GM19397 (cell line): ENCODE measurements around the gene TEX9.
A peak's percentile ranks its signal among the peaks of the same experiment; 100 is the strongest.
"Not testable (repeated sequence)": the region's sequence is repeated elsewhere in the genome, so short reads cannot be mapped to it uniquely, and the experiment has no call there.

Source experiments
- ATAC-seq: cut with Tn5 transposase; IDR thresholded peaks from one replicate; pipeline ENCODE4 v1.9.1; 2021; ENCODE audit warnings: mild to moderate bottlenecking, moderate library complexity; ENCODE audit not compliant: unreplicated experiment

The TEX9 gene

DNA sequence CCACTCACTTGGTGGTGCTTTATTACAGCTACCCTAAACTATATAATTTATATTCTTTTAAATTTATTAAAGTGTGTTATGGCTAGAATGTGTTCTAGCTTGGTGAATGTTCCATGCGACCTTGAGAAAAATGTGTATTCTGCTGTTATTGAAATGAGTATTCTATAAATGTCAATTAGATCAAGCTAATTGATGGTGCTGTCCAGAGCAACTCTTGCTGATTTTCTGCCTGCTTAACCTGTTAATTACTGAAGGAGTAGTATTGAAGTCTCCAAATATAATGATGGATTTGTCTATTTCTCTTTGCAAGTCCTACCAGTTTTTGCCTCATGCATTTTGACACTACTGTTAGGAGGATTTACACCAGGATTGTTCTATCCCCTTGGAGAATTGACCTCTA is 3.2 kb upstream of the TEX9 start:
- ATAC-seq: no peak

DNA sequence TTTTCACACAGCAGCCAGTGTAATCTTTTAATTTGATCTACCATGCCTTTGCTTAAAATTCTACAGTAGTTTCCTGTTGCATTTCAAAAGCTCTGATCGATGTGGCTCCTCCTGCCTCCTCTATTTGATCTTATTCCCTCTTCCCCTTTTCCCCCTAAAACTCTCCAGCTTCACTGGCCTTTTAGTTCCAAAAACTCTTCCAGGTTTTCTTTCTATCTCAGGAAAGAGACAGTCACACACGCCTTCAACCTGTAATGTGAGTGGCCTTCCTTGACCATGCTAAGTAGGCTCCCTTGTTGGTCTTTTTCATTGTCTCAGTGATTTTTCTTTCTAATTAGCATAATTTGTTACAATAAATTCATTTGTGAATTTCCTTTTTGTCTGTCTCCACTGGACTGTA is 985 bp downstream of the TEX9 start:
- ATAC-seq: no peak

DNA sequence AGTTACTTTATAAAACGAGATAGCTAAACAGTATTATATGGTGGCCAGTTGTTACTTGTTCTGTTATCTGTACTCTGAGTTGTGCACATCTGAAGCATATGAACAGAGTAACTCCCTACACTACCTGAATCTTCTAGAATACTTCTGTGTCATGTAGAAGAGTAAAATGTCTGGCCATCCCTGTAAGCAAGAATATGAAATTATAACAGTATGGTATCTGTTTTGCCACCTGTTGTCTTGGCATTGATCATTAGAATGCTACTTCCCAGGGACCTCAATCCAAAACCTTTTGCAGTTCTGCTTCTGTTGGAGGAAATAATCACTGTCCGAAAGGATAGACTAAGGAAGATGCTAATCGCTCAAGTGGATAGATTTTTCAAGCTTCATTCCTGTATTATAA is 1.9 kb downstream of the TEX9 start:
- no peak for ATAC-seq

DNA sequence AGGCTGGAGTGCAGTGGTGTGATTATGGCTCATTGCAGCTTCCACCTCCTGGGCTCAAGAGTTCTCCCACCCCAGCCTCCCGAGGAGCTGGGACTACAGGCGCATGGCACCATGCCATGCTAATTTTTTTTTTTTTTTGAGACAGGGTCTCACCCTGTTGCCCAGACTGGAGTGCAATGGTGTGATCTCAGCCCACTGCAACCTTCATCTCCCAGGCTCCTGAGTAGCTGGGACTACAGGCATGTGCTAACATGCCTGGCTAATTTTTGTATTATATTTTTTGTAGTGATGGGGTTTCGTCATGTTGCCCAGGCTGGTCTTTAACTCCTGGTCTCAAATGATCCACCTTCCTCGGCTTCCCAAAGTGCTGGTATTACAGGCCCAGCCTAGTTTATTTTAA is 4.0 kb downstream of the TEX9 start:
- no peak for ATAC-seq

DNA sequence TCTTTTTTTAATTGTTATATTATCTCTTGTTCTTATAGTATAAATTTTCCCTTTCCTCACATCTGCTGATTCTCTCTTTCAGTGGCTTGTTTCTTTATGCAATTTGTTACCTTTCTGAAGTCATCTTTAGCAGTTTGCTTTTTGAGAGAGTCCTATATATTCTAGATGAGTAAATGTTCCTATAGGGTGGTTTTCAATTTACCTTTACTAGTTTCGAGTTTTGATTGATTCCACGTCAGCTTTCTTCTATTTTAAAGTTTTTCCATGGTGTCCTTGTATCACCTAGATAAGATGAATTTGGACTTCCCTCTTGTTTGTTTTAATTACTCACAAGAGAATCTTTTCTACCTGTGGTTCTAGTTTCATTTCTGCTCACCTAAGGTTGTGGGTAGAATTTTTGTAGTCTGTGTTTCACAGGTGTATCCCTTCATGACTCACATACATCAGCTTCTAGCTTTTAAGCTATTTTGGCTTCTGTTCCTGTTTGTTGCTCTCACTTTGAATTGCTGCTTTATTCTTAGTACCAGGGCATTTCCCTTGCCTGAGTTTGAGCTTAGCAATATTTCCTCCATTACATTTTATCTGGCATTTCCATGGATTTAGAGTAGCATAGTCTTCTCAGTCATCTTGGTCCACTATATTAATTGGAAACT is 6.4 kb downstream of the TEX9 start:
- peak; percentile 84 for ATAC-seq

DNA sequence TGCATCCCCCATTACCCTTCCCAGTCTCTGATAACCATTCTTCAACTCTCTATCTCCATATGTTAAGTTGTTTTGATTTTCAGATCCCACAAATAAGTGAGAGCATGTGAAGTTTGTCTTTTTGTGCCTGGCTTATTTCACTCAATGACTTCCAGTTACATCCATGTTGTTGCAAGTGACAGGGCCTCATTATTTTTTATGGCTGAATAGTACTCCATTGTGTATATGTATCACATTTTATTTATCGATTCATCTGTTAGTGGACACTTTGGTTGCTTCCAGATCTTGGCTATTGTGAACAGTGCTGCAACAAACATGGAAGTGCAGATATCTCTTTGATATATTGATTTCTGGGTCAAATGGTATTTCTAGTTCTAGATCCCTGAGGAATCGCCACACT is 9.5 kb downstream of the TEX9 start:
- ATAC-seq: not testable (repeated sequence)

DNA sequence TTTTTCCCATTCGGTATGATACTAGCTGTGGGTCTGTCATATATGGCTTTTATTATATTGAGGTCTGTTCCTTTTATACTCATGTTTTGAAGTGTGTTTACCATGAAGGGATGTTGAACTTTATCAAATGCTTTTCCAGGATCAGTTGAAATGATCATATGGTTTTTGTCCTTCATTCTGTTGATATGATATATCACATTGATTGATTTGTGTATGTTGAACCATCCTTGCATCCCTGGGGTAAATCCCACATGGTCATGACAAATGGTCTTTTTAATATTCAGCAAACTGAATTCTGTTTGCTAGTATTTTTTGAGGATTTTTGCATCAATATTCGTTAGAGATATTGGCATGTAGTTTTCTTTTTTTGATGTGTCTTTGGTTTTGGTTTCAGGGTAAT is 12.6 kb downstream of the TEX9 start:
- ATAC-seq: not testable (repeated sequence)

DNA sequence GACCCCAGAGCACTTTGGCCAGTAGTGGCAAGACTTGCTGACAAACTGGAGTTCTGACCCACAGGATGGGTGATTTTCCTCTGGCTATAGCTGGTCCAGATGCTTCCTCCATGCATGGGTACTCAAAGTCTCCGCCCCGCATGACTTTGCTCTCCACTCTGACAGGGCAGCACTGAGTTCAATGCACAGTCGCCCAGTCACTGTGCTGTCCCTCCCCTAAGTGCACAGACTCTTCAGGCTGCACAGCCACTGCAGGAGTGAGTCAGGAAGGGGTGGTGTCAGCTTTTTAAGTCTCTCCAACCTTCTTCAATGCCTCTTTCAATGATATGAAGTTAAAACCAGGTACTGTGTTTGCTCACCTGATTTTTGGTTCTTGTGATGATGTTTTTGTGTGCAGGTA is 17.8 kb downstream of the TEX9 start:
- ATAC-seq: no peak

DNA sequence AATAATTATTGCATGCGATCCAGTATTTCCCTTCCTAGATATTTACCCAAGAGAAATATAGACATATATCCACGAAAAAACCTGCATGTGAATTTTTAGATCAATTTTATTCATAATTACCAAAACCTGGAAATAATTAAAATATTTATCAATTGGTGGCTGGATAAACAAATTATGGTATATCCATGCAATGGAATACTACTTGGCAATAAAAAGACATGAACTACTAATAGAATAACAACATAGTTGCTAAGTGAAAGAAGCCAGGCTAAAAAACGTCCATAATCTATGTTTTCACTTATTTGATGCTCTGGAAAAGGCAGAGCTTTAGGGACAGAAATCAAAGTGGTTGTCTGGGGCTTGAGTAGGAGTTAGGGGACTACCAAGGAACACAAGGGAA is 20.7 kb downstream of the TEX9 start:
- ATAC-seq: no peak

DNA sequence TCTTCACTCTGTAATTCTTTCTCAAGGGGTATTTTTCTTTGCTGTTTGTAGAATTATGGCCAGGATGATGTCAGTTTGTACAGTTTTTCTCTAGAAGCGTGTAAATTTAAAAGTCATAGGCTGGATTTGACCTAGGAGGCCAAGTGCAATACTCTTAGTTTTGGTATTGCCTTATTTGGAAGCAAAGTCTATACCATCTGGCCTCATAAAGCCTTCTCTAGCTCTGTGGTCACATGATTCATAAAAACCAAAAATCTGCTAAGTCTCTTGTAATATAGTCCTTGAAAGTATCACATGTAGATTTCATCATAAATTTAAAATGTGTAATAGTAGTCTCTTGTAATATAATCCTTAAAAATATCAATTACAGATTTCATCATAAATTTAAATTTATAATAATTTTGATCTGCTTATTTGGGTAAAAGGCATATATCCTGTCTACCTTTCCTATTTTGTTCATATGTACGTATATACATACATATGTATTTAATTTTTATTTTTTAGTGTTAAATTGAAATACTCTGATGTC is 25.6 kb downstream of the TEX9 start:
- ATAC-seq: no peak

DNA sequence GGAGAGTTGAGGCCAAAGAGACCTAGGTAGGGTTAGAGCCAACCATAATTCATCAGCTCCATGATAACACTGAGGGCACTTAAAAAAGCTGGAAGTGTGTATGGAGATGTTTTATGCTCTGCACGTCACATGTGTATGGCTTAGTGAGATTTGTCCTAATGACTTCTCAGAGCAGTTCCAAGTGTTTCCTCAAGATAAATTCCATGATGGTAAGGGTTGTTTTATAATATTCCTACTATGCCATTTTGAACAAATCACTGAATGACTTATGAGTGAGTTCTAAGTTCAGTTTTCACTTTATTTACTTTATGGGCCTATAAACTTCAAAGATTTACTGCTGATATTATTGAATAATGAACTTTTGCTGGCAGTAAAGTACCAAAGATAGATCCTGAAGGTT is 28.1 kb downstream of the TEX9 start:
- ATAC-seq: no peak

DNA sequence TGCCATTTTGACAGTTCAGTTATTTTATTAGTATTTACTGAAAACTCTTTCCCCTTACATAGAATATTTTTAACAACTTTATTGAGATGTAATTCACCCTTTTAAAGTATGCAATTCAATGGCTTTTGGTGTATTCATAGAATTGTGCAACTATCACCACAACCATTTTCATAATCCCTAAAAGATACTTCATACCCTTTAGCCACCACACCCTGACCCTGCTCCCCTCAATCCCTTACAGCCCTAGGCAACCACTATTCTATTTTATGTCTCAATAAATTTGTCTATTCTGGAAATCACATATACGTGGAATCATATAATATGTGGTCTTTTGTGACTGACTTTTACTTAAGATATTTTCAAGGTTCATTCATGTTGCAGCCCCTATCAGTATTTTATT is 29.7 kb downstream of the TEX9 start:
- no peak for ATAC-seq

DNA sequence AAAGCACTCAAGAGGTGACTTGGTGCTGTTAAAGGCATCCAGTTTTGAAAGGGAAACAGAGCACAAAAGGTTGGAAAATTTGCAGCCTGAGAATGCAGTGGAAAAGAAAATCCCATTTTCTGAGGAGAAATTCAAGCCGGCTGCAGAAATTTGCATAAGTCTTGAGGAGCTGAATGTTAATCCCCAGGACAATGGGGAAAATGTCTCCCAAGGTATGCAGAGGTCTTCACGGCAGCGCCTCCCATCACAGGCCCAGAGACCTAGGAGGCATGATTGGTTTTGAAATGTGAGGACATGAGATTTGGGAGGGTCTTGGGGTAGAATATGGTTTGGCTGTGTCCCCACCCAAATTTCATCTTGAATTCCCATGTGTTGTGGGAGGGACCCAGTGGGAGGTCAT is 32.1 kb downstream of the TEX9 start:
- not testable (repeated sequence) for ATAC-seq

DNA sequence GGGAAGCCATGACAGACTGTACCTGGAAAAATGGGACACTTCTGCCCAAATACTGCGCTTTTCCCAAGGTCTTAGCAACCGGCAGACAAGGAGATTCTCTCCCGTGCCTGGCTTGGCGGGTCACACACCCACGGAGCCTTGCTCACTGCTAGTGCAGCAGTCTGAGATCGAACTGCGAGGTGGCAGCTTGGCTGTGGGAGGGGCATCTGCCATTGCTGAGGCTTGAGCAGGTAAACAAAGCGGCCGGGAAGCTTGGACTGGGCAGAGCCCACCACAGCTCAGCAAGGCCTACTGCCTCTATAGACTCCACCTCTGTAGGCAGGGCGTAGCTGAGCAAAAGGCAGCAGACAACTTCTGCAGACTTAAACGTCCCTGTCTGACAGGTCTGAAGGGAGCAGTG is 34.0 kb downstream of the TEX9 start:
- ATAC-seq: not testable (repeated sequence)

DNA sequence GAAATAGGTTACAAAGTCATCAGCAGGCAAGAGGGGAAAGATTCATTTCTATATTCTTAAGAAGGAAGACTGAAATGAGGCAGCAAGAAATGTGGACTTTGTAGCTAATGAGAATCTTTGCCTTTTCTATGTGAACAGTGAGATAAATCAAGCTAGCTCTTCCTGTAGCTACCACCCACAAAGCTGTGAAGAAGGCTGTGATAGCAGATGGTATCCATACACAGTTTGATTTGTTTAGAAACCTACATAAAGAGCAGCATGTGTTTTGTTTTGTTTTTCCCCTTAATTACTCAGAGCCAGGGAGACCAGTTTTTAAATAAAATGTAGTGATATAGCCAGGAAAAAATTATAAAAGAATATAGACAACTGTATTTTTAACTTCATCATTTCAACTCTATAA is 45.5 kb downstream of the TEX9 start:
- no peak for ATAC-seq

DNA sequence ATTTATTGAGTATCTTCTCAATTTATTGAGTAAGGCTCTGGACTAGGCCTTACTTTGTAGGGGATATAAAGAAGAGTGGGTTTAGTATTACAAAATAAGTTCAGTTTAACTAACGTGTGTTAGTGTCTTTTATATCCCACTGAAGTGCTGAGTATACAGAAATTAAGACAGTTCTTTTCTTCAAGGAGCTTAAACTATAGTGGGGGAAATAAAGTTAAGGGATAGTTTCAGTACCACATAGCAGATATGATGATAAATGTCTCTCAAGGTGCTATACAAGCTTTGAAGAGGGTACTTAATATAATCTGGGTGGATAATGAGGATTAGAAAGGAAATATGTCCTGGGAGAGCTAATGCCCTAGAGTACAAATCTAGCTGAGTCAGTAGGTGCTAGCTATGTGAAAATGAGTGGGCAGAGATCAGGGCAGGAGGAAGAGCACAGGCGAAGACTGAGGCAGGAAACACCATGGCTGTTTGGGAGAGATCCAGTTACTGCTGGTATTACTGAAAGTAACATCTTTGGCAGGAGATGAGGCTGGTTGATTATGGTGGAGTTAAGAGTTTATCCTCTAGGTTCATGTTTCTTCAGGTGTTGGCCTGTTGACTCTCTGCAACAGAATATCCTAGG is 46.0 kb downstream of the TEX9 start:
- ATAC-seq: no peak

DNA sequence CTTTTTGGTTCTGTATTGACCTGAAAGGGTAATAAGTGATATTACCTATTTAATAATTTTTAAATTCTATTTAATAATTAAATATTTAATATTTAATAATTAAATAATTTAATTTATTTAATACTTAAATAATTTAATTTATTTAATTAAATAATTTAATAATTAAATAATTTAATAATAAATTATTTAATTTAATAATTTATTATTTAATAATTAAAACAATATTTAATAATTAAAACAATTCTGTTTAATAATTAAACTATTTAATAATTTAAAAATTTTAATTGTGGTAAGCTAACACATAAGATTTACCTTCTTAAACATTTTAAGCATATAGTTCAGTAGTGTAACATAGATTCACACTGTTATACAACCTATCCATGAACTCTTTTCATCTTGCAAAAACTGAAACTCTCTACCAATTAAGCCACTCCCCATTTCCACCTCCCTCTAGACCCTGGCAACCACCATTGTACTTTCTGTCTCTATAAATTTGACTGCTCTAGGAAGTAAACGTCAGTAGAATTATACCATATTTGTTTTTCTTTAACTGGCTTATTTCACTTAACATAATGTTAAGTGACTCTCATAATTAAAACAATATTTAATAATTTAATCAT is 48.0 kb downstream of the TEX9 start:
- not testable (repeated sequence) for ATAC-seq

DNA sequence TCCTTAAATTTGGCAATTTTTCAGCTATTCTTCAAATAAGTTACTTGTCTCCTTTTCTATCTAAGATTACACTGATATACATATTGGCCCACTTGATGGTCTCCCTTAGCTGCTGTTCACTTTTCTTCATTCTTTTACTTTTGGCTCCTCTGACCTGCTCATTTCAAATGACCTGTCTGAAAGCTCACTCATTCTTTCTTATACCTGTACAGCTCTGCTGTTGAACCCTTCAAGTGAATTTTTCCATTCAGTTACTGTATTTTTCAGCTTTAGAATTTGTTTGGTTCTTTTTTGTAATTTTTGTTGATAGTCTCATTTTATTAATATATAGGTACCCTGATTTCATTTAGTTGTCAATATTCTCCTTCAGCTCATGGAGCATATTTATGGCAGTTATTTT is 60.0 kb downstream of the TEX9 start:
- ATAC-seq: no peak

DNA sequence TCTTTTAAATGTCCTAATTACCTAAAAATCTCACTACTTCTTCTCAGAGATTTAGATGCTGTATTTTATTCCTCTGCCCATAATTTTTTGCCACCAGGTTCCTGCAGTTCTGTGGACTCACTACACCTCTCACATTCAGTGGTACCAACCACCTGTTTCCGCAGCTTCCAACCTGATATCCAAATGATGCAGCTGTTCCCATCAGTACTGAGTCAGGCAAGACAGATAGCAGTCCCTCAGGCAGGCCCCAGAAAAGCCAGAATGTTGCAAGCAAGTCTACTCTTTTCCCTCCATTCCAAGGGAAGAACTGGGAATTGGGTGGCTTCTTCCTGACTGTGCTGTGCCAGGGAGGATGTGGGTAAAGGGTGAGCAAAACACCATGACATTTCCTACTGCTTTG is 60.8 kb downstream of the TEX9 start:
- no peak for ATAC-seq

DNA sequence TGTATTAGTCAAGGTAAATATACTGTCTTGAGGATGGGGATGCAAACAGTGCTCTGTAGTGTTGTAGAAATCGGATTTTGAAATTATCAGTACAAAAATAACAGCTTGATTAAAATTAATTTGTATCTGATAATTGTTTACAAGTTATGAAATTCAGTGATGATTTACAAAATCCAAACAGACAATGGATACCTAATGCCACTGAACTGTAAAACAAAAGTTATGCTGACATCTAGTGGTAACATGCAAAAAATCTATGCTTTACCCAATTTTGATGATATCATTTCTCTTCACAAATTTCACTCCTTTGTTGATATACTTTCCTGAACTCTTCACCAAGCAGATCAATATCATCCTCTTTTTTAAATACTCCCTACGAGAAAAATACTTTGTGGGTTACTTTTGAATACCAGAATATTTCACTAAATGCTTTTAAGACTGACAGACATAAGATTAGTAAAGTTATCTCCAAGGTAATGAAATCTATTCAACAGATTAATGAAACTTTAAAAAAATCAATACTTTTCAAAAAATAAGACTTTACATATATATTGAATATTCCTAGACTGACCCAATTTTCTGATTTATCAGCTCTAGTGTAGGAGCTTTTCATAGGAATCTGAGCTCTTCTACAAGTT is 63.7 kb downstream of the TEX9 start:
- ATAC-seq: no peak

DNA sequence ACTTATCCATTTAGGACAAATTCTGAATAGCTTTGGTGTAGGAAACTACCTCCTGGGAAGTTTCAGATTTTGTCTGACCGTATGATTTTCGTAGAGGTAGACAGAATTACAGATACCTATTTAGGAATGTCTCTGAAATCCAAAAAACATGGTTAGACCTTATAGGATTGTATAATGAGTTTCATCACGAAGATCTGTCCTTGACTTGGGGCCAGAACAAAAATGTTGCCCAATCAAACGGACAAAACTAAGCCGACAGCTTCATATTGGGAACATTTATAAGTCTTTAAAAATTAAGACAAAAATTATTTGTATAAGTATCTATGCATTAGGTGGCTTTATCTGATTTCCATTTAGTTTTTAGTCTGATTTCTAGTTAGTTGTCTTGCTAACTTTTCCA is 67.1 kb downstream of the TEX9 start:
- no peak for ATAC-seq

DNA sequence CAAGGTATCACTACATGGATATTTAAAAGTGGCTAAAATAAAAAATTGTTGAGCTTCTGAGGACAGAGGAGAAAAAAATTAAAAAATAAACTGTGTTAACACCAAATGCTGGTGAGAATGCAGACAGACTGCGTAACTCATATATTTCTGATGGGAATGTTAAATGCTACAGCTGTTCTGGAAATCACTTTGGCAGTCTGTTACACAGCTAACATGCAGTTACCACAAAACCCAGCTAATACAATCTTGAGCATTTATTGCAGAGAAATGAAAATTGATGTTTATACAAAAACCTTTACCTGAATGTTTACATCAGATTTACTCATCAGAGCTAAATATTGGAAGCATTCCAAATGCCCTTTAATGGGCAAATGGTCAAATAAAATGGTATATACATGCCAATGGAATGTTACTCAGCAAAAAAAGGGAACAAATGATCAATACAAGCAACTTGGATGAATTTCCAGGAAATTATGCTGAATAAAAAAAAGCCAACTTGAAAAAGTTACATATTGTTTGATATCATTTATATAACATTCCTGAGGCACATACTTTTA is 75.1 kb downstream of the TEX9 start:
- no peak for ATAC-seq
